Fibroblast of mammary gland (primary cell): ENCODE measurements around the gene SLC15A5.

Experiments
- DNase-seq: peaks from one replicate; pipeline ENCODE4 v3.0.0-alpha.2; 2010; ENCODE audit warnings: low read depth
- H3K4me3 ChIP-seq: 2 replicates; pipeline ENCODE4 v1.5.1; 2011; ENCODE audit warnings: low read depth, mild to moderate bottlenecking, low read length, moderate library complexity; ENCODE audit not compliant: control insufficient read depth
- TF ChIP-seq, protein P1 (sequence below): conservative IDR thresholded peaks from 2 replicates; pipeline ENCODE4 v1.5.1; 2011; ENCODE audit warnings: low read depth, low read length, inconsistent platforms; ENCODE audit not compliant: control insufficient read depth, insufficient read depth

Gene SLC15A5

DNA sequence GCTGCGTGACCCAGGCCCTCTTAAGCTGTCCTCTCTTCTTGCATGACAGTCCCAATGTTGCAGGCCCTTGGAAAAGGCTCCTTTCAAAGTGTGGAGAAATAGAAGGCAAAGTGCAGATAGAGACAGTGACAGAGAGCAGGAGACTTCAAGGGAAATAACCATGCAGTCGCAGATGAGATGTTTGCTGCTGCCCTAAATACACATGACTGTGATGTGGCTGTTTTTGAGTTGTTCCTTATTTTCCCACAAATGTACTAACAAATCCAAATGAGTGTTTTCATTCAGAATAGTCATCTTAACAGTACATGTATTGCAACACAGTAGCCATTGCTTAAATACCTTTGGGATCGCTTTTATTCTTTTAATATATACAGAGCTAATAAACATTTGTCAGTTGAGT, 101.6 kb downstream of the SLC15A5 start:
- H3K4me3 ChIP-seq, result no peak overlapping the region
- TF ChIP-seq, protein P1, sequence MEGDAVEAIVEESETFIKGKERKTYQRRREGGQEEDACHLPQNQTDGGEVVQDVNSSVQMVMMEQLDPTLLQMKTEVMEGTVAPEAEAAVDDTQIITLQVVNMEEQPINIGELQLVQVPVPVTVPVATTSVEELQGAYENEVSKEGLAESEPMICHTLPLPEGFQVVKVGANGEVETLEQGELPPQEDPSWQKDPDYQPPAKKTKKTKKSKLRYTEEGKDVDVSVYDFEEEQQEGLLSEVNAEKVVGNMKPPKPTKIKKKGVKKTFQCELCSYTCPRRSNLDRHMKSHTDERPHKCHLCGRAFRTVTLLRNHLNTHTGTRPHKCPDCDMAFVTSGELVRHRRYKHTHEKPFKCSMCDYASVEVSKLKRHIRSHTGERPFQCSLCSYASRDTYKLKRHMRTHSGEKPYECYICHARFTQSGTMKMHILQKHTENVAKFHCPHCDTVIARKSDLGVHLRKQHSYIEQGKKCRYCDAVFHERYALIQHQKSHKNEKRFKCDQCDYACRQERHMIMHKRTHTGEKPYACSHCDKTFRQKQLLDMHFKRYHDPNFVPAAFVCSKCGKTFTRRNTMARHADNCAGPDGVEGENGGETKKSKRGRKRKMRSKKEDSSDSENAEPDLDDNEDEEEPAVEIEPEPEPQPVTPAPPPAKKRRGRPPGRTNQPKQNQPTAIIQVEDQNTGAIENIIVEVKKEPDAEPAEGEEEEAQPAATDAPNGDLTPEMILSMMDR, result no peak
- peak; percentile 81 for DNase-seq

DNA sequence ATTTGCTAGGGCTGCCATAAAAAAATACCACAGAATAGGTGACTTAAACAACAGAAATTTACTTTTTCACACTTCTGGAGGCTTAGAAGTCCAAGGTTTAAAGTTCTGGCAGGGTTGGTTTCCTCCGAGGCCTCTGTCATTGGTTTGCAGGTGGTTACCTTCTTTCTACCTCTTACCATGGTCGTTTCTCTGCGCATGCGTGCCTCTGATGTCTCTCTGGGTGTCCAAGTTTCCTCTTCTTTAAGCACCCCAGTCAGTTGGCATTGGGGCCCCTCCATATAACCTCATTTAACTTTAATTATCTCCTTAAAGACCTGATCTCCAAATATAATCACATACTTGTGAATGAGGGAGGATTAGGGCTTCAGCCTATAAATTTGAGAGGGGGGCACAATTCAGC, 103.2 kb downstream of the SLC15A5 start:
- DNase-seq, result no peak

DNA sequence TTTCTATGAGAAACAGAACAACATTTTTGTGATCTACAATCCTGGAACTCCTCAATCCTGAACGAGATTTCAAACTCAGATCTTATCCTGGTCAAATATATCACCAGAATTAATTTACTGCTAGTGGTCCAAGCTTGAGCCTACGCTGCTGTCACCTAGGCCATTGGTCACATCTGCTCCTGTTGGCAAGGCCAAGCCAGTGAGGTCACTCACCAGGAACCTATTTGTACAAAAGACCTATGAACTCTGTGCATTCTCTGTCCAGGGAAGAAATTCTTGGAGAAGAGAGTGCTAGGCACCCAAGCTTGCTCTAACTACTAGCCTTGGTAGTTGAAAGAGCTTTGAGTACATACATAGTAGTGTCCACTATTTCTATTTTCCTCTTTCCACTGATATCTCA, 106.1 kb downstream of the SLC15A5 start:
- DNase-seq, result no peak
- TF ChIP-seq, protein P1, result no peak
- H3K4me3 ChIP-seq, result no peak overlapping the region

More for the DNA sequence above, 103.2 kb downstream of the SLC15A5 start:
- H3K4me3 ChIP-seq, result no peak overlapping the region
- TF ChIP-seq, protein P1, result no peak

DNA sequence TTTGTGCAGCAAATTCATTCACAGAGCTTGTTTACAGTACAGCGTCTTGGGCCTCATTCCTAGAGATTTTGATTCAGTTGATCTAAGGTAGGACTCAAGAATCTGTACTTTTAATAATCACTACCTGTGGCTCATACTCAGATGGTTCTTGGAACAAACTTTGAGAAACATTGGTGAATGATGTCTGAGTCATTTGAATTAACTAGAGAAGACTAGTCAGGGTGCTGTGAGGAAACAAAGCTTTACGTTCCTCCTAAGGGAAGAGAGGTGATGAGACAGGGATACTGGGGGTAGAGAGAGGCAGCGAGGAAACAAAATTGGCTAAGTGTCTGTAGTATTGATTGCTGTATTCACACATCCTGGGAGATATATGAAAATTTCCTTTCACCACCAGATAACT, 109.4 kb downstream of the SLC15A5 start:
- TF ChIP-seq, protein P1, result no peak
- H3K4me3 ChIP-seq, result no peak overlapping the region
- peak; percentile 61 for DNase-seq

DNA sequence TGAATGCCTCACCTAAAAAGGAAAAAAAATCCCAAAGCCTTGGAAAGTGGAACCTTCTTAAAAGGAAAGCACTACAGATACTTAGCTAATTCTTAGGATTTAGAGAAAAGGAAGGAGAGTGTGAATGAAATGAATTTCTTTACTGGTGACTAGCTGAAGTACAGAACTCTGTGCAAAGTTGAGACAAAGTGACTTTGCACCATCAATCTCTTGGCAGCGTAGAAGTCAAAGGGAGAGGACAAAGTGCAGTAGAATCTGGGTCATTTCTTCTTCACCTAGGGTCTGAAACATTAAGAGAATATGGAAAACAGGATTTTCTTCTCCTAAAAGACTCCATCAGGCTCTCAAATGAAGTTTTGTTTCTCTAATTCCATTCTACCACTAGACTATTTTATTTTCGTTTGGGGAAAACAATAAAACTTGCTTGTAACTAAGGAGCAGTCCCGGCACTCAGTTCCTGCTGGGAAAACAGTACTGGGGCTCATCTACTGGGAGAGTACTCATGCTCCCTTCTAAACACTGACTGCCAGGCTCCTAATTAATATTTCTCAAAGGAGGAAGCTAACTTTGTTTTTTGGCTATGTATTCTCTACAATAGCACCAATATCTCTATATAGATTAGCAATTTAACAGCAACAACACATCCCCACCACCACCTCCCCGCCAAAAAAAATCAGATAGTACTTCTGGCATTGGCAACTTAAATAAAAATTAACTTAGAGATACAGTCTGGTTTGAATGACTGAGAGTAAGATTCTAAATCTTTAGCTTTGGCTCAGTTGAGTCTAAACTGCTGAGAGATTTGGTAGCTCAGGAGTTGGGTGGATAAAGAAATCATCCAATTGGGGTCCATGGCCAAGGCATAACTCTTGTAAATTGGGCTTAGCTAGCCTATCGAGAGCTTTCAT, 110.7 kb downstream of the SLC15A5 start:
- H3K4me3 ChIP-seq, result no peak overlapping the region
- TF ChIP-seq, protein P1, result no peak
- no peak for DNase-seq

DNA sequence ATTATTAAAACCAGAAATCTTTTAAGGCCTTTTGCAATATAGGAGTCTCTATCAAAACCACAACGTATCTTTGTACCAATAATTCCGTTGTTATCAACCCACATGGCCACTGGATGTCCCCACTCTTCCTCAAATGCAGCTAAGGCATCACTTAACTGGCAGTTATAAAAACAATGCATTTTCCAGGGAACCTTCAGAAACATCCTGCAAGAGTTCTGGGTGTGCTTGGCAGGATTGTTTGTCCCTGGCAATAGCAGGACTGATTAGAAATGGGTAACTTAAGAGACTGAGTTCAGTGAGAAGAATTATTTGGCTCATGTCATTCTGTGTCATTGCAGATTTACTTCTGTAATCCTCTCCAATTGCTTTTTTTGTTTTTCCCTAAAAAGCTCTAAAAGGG, 112.0 kb downstream of the SLC15A5 start:
- TF ChIP-seq, protein P1, result peak; percentile 68
- DNase-seq, result peak; percentile 78

DNA sequence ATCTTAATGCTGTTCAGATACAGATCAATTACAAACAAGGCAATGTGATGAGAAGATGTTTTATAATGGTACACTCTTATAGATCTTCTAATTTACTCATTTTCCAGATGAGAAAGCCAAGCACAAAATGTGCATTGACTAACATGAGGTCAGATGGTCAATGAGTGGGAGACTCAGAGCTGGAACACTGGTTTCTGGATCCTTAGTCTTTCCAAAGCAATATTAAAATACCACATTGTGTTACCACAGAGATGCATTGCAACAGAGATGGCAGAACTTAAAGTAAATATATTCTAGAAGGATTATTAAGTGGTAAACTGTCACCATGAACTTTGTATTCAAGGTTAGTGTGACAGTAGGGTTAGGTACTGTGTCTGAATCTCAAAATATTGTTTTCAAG, 113.6 kb downstream of the SLC15A5 start:
- no peak overlapping the region for H3K4me3 ChIP-seq
- TF ChIP-seq, protein P1, result no peak
- peak; percentile 50 for DNase-seq

More for the DNA sequence above, 112.0 kb downstream of the SLC15A5 start:
- H3K4me3 ChIP-seq, result no peak overlapping the region
